ENCODE measurements around the gene TCEAL8.

Gene TCEAL8

DNA sequence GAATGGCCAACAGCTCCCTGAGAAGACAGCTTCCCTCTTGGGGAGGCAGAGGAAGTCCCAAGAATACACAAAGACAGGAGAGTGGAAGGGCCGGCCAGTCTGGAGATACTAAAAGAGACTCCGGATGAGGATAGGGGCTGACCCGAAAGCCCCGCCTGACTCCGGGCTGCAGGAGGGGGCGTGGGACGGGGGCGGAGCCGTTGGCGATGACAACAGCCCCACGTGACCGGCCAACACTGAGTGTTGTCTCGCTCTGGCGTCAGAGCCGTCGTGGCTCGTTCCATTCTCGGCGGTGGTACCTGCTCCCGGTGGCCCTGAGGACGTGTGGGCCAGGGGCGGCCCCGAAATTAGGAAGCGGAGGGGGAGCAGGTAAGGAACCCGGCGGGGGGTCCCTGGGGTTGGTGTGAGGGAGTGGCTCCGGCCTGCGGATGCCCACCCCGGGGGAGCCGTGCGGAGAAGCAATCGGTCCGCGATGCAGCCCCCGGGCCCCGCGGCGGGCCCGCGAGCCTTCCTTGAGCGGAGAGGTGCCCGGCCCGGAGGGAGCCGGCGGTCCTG, 40.0 kb downstream of the TCEAL8 start, which contains the start of gene BEX4:
Gene BEX4, plus strand, starts transcription at position 239 of the 555 bp plus-strand sequence. CDS start 1,046 bp downstream, outside the sequence.
- peak; percentile 73 for DNase-seq (ENCODE audit: low read depth)

DNA sequence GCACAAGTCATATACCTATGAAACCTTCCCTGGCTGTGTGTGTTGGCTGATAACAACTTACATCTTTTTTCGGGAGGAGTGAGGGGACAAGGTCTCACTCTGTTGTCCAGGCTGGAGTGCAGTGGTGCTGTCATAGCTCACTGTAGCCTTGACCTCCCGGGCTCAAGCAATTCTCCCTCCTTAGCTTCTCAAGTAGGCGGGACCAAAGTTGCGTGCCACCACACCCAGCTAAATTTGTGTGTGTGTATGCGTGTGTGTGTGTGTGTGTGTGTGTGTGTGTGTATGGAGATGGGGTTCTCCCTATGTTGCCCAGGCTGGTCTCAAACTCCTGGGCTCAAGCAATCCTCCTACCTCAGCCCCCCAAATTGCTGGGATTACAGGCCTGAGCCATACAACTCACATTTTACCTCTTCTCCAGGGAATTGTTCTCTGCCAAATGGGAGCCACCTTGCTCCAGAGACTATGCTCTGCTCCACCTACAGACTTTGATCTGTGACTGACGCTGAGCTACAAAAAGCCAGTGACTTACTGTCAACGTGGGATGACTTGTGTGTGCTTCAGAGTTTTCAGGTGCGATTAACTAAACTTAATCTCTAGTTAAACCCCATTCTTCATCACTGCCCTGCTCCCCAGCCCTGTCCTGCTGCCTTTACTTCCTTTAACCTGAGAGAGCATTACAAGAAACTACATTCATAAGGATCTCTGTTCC, 42.1 kb downstream of the TCEAL8 start:
- no peak for DNase-seq (ENCODE audit: low read depth)

DNA sequence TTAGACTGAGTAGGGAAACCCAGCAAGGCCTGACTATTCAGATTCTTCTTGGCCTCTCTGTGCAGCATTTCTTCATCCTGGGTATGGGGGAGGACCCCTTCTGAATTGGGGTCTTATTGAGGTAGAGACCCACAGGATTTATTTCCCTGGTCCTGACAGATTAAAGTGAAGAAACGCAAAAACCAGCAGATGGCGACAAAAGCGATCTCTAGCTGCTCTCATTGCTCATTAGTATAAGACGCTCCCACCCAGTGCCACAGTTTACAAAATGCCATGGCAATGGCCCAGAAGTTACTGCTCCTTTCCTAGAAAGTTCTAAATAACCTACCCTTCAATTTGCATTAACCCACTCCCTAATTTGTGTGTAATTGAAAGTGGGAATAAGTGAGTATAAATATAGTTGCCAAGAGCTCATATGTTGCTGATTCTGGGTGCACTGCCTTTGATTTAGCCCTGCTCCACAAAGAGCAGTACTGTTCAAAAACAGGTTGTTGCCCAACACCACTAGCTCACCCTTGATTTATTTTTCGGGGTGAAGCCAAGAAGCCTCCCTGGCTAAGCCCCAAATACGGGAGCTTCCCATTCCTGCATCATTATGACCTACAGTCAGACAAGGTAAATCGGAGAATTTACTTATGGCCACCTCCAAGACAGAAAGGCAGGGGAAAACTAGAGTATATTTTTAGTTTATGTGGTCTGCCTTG, 43.8 kb downstream of the TCEAL8 start:
- peak; percentile 4 for DNase-seq (ENCODE audit: low read depth)

DNA sequence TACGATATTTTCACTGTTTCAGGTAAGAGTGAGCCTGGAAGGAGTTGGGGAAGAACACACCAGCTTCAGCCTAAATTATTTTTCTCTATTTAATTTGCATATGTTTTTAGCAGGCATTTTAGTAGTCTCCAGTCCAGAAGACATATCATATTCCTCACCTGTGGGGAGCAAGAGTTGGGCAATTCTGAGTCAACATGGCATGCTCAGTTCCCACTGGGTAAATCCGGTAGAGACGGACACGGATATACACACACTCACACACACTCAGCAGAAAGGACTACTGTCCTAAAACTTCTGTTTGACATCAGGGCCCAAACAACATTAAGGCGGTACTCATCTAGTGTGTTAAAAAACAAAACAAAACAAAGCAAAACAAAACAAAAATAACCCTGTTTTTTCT, 44.9 kb downstream of the TCEAL8 start:
- no peak for DNase-seq (ENCODE audit: low read depth)

Measured in activated T-cell treated with anti-CD3 and anti-CD28 coated beads for 48 hours (primary cell).